DMS114 treated with DMSO at 0.1 percent for 48 hours (cell line): ENCODE measurements around the gene TJP3.

Source experiments
- DNase-seq: peaks from one replicate; lab custom pipeline; 2025; ENCODE audit not compliant: unreplicated experiment; lab: John Stamatoyannopoulos, UW

TJP3 gene

DNA sequence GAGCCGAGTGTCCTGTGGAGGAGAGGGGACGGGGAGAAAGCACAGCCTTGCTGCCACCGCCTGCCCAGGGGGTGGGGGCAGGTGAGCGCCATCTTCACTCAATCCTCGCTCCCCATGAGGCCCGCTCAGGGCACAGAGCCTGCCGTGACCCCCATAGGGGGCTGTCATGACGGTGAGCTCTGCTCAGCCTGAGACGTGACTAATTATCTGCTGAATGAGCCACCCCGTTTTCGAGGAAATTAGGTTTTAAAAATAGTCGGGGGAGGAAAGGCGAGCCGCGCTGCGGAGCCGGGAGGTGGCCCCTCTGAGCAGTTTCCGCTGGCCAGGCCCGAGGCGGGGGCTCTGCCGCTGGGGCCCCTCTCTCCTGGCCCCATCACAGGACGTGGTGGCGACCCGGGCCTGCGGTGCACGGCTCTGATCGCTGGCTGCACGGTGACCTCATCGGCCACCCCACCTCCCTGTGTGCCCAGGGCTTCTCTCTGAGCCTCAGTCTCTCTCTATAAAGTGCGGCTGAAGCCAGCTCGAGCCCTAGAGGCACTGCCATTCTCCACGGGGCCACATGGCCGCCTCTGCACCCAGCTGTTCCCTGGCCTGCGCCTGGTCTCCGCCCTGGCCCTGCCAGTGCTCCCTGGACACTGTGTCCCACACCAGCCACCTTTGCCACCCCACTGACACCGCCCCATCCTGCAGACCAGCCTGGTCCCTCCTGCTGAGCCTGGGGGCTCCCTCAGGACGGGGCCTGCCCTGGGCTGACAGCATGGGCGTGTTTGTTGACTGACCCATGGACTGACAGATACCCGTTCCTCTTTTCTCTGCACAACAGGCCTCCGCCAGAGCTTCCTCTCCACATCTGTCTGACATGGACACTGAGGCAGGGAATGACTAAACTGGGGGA is 36.3 kb upstream of the TJP3 start:
- no peak for DNase-seq

DNA sequence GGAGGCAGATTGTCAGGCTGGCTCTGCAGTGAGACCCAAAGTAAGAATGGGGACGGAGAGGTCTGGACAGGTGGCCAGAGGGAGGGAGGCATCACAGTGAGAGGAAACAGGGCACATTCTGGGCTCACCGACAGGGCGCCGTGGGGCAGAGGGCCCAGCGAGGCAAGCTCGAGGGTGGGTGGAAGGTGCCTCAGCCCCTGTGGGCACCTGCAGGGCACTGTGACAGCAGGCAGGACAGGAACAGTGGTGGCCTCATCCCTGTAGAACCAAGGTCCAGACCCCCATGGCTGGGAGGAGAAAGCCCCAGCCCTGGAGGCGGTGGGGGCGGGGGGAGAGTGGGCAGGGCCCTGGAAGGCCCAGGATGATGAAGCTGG is 35.6 kb upstream of the TJP3 start:
- no peak for DNase-seq

DNA sequence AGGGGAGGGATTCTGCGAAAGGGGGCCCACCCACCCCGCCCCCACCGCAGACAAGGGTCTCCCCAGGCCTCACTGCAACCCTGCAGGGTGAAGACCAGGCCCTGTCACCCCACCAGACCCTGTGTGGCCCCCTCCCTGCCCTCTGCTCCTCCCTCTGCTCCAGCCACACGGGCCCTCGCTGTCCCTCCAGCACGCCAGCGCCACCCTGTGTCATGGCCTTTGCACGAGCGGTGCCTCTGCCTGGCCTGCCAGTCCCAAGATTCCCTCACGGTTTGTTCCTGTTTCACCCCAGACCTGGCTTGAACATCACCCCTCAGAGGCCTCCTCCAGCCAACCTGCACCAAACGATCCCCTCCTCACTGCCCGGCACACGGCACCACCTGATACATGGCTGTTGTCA is 35.2 kb upstream of the TJP3 start:
- DNase-seq = no peak

DNA sequence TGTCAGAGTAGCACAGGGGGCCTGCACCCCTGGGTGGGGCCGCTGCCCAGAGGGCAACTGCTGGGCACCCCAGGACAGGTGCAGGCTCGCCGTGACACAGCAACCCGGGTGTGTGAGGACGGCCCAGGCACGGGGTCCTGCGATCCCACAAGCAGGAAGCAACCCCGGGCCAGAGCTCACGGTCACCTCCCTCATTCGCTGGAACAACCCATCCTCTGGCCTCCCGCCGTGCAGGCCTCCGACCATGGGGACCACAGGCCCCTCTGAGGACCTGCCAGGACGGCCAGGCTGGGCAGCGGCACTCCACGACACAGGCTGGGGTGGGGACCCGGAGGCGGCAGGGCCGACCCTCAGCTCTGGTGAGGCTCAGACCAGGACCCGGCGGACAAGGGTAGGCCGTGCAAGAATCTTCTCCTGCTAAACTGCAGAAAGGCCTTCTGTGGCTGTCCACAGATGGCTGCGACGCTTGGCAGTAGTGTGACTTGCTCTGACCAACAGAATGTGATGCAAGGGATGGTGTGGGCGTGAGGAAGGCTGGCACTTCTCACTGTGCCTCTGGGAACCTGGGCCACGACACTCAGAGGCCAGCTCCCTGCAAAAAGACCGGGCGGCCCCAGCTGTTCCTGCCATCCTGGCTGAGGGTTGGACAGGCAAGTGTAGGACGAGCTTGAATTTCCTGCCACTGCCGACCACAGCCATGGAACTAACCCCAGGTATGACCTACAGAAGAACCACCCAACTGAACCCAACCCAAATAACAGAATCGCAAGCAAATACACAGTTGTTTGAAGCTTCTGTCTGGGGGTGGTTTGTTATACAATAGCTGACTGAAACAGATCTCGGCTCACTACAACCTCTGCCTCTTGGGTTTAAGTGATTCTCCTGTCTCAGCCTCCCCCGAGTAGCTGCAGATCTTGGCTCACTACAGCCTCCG is 34.4 kb upstream of the TJP3 start:
- DNase-seq = no peak

DNA sequence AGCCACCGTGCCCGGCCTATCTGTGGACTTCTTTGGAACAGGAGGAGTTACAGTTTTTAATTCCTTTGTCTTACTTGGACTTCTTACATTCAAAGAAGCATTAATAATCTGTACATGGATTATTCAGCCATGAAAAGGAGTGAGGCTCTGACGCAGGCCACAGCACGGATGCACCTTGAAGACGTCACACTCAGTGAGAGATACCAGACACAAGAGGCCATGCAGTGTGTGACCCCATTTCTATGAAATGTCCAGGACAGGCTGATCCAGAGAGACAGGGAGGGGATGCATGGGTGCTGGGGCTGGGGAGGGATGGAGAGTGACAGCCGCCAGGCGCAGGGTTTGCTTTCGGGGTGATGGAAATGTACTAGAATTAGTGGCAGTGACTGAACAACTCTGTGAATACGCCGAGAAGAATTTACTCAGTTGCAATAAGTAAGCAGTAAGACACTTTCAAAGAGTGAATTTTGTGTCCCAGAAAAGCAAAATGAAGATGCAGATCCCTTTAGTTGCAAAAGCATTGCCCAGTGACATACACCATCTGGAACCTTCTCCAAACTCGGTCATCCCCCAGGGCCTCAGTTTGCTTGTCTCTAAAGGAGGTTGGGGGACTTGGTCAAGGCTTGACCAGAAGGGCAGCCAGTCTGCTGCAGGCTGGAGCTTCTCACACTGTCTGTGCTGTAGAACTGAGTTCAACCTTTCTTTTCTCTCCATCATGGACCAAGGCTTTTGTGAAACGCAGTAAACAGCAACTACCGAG is 33.2 kb upstream of the TJP3 start:
- no peak for DNase-seq

DNA sequence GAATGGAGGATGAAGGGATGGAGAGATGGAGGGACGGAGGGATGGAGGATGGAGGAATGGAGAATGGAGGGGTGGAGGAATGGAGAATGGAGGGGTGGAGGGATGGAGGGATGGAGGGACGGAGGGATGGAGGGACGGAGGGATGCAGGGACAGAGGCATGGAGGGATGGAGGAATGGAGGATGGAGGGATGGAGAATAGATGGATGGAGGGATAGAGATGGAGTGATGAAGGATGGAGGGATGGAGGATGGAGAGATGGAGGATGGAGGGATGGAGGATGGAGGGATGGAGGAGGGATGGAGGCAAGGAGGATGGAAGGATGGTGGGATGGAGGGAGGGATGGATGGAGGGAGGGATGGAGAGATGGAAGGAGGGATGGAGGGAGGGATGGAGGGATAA is 30.0 kb upstream of the TJP3 start:
- no peak for DNase-seq

DNA sequence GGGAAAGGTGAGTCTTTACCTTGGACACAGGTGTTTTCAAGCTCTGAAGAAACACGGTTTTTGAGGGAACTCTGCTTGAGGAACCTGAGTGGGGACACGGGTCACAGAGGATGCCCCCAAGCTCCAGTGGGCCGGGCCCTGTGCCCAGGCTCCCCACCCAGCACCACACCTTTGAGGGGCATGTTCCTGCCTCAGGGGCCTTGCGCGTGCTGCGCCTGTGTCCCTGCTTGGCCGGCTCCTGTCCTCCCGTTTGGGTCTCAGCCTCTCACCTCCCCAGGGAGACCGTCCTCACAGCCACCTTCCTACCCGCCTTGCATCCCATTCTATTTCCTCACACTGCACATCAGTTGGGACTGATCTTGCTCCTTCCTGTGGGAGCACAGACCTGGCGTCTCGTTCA is 29.0 kb upstream of the TJP3 start:
- DNase-seq = no peak

DNA sequence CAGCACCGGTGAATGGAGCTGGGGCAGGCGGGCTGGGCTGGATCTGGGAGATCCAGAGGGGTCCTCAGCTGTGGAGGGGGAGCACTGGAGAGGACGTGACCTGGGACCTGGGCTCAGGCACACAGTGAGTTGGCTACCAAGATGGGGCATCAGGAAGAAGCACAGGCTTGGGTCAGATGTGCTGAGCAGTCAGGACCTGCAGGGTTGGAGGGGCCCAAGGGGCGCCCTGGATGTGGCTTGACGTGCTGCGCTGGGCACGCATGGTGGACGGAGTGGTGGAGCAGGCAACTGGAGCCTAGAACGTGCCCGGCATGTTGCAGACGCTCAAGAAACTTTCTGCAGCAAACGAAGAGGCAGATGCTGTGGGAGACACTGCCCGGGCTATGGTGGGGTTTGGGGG is 28.6 kb upstream of the TJP3 start:
- DNase-seq = no peak

DNA sequence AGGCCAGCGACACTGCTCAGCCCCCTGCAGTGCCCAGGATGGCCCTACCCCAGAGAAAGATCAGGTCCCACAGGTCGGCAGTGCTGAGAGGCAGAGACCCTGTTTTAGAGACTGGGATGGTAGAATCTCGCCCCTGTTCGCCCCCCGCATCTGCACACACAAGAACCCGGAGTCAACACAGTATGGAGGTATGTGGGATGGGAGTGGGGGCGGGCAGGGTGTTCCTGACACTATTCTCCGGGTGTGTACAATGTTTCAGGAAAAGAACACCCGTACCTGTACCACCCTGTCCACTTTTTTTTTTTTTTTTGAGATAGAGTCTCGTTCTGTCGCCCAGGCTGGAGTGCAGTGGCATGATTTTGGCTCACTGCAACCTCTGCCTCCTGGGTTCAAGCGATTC is 27.2 kb upstream of the TJP3 start:
- DNase-seq = no peak

DNA sequence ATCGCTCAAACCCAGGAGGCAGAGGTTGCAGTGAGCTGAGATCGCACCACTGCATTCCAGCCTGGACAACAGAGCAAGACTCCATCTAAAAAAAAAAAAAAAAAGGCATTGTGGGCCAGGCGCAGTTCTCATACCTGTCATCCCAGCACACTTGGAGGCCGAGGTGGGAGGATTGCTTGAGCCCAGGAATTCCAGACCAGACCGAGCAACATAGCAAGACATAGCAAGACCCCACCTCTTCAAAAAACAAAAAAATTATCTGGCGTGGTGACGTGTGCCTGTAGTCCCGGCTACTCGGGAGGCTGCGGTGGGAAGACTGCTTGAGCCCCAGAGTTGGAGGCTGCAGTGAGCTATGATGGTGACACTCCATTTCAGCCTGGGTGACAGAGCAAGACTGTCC is 25.9 kb upstream of the TJP3 start:
- DNase-seq = no peak

DNA sequence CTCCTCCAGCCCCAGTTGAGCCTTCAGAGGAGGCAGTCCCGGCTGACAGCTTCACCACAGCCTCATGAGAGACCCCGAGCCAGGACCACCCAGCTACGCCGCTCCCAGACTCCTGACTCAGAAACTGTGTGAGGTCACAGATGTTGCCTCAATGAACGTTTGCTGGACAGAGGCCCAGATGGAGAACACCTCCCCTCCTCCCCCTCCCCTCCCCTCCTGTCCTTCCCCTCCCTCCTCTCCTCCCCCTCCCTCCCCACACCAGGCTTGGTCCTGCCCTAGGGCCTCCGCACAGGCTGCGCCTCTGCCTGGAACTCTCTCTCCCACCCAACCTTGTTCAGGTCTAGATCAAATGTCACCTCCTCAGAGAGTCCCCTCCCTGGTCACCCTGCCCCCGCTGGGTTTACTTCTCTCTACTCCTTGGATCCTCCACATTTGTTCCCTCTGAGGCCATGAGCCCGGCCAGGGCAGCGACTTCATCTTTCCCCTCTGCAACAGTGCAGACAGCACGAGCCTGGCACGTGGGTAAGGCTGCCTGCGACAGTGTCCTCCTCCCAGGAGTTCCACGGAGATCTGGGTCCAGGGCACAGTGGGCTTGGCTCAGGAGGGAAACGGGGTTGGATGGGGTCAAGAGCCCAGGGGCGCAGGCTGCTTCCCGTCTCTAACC is 25.3 kb upstream of the TJP3 start:
- DNase-seq = no peak

DNA sequence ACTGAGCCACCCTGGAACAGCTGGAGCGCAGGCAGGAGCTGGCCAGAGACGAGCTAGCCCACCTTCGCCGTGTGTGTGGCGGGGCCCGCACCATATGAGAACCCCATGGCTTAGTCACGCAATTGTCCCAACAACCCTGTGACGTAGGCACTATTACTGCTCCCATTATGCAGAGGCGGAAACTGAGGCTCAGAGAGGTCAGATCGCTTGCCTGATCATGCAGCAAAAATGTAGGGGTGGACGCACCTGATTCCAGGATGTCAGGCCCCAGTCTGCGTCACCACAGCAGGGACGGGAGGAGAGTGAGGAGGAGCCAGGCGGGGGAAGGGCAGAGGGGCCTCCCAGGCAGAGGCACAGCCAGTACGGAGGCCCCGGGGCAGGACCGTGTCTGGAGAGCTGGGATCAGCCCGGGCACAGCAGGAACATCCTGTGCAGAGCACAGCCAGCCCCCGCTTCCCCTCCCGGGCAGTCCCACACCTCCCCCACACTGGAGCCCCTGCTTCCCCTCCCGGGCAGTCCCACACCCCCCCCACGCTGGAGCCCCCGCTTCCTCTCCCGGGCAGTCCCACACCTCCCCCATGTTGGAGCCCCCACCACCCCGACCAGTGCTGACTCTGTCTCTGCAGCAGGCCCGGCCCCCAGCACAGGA is 24.7 kb upstream of the TJP3 start:
- DNase-seq = no peak

DNA sequence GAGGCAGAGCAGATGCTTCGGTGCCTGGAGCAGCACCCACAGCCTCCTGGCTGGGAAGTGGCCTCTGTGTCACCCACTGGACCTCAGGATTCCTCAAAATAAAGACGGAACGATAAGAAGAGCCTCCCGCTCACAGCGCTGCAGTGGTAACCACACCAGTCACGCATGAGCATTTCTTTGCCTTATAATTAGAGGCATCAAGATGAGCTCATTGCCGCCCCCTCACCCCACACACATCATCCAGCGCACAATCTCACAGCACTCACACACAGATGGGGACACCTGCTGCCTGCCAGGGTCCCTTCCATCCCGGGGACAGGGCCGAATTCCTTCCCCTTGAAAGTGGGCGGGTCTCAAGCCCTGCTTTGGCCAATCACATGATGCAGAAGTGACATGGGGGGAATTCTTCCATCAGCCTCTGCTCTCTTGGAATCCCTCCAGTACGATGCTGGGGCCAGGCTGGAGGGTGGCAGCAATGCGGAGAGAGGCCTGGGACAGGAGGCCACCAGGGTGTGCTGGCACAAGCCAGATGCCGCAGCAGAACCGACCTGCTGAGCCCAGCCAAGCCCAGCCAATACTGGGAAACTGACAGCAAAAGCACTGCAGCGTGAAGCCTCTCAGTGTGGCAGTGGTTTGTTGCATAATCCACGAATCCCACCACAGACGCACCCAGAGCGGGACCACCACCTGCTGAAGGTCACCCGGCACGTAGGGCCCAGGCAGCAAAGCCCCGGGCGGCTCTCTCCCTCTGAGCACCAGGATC is 23.9 kb upstream of the TJP3 start:
- DNase-seq = no peak

DNA sequence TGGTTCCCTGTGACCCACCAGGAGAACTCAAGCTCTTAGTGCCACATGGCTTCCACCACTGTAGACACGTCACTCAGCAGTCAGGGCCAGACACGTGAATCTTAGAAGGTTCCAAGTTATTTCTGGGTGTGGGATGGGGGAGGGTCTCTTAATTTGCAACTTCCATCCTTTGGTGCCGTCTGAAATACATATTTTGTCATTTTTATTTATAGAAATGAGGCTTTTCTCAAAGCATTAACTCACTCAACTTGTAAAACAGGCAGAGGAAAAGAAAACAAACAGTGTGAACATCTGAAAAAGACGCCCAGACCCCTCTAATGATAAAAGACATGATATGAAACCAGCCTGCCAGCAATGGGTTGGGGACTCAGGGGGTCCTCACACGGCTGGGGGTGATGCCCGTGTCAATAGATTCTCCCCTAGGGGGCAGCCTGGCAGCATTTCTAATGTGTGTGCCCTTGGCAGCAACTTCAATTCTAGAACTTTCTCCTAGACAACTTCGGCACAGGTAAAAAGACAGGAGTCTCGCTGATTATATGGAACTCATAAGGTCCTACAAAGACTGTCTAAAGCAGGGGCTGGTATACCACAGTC is 23.3 kb upstream of the TJP3 start:
- no peak for DNase-seq

DNA sequence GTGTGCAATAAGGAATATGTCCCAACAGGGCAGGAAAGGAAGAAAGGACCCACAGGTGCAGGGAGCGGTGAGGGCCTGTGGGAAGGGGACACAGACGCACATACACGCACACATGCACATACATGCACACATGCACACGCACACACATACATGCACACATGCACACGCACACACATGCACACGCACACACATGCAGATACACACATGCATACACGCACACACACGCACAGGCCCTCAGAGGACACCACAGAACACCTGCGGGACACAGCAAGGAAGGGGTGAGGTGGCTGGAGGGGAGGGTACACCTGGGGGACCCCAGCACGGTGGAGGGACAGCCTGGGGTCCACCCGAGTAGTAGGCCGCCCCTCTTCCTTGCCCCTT is 20.8 kb upstream of the TJP3 start:
- no peak for DNase-seq

DNA sequence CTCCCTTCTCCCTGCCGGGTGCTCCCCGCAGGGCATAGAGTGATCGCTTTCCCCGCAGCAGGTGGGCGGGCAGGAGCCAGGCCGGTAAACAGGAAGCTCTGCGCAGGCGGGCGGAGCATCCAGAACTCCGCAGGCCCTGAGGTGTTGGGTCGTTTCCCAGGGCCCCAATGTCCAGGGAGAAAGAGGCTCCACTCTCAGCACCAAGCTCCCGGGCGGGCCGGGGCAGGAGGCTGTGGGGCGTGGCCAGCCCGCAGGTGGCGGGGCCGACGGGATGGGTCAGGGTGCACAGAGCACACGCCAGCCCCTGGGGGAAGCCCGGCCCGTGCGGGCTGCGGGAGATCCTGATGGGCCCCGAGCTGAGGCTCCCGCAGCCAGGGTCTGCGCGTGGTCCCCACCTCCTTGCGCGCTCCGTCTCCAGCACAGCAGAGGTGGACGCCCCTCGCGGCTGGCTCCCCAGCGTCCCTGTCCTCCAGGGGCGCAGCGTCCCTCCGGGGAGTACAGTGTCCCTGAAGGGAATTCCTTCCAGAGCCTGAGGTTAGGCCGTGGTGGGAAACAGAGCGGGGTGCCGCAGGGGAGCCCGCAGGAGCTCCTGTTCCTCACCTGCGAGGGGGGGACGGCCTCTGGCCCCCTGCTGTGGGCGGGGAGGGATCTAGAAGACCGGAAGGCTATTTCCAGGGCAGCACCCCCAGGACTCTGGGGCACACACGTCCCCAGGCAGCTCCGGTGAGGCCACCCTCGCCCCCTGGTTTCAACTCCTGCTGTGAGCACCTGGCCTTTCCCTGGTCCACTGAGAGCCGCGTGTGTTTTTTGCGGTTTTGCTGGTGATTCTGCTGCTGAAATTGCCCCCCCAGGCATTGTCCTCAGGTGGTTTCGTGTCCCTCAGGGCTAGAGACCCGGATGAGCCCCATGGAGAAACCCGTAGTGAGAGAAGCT is 20.1 kb upstream of the TJP3 start:
- no peak for DNase-seq

DNA sequence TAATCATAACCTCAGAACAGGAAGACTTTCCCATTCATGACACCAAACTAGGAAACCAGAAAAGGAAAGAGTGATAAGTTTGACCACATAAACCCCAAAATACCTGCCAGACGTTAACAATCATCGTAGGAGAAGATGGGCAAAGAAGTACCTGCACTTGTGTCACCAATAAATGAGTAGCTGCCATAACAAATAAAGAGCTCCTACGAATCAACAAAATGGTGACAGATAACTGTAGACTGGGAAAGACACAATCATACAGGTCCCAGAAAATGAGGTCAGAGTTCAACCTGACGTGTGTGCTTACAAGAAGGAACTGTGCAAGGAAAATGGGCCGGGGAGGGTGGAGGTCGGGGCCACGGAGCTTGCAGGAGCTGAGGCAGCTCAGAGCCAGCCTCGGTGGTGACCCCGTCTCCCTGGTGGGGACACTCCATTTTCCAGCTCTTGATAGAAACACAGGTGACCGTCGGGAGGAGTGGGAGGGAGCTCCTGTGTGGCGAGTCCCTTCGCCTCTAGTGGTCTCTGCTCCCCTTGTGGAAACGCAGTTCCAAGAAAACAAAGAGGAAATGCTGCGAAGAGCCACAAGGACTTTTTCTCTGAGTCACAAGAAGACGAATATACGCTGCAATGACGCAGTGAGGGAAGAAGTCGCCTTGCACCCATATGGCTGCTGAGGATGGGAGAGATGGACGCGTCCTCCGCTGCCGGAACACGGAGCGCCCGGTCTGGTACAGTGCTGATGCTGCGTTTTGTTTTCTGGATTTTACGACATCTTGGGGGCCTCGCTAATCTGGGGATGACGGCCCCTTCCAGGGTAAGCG is 17.4 kb upstream of the TJP3 start:
- no peak for DNase-seq

DNA sequence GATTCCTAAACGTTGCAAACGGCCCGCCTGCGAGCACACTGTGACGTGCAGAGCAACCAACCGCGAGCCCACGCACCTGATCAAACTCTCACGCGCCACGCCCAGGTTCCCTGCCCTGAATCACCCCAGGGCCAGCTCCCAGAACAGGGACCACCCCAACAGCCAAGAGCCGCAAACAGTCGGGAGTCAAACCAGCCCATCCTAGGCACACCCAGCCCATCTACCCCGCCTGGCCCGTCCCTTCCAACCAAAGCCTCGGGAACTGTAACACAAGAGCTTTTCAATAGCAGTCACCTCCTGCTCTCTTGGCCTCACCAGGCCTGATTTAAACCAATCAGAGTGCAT is 16.8 kb upstream of the TJP3 start:
- no peak for DNase-seq
